H9 (cell line): Measurements from ENCODE around the gene NCOA6. TPM values are rescaled to one million over a fixed set of nuclear protein-coding genes. Genes with fewer than 3 reads are reported as not detected.

ENCODE experiments used
- DNase-seq: peaks from one replicate; pipeline ENCODE4 v3.0.0-alpha.2; 2017
- H2AFZ ChIP-seq: one replicate; pipeline ENCODE4 v1.6.1; 2013; ENCODE audit warnings: mild to moderate bottlenecking, low read length, control low read depth, moderate library complexity
- H2AK5ac ChIP-seq: 2 replicates; pipeline ENCODE4 v1.6.1; 2013; ENCODE audit warnings: low read length, control low read depth, mixed read lengths; ENCODE audit not compliant: insufficient read length
- H2BK120ac ChIP-seq: one replicate; pipeline ENCODE4 v1.6.1; 2013; ENCODE audit warnings: low read depth, mild to moderate bottlenecking, low read length, control low read depth, inconsistent platforms; ENCODE audit not compliant: poor library complexity, severe bottlenecking
- H2BK12ac ChIP-seq: 2 replicates; pipeline ENCODE4 v1.6.1; 2013; ENCODE audit warnings: low read length, control low read depth, mixed read lengths, low read depth; ENCODE audit not compliant: insufficient read length
- H2BK15ac ChIP-seq: 2 replicates; pipeline ENCODE4 v1.6.1; 2013; ENCODE audit warnings: low read depth, low read length, control low read depth
- H2BK20ac ChIP-seq: one replicate; pipeline ENCODE4 v1.6.1; 2013; ENCODE audit warnings: low read depth, mild to moderate bottlenecking, low read length, control low read depth, inconsistent platforms; ENCODE audit not compliant: poor library complexity, severe bottlenecking
- H2BK5ac ChIP-seq: 2 replicates; pipeline ENCODE4 v1.6.1; 2013; ENCODE audit warnings: low read length, control low read depth, mixed read lengths; ENCODE audit not compliant: insufficient read length
- H3K14ac ChIP-seq: 2 replicates; pipeline ENCODE4 v1.6.1; 2013; ENCODE audit warnings: low read length, control low read depth; ENCODE audit not compliant: insufficient read depth
- H3K18ac ChIP-seq: 2 replicates; pipeline ENCODE4 v1.6.1; 2013; ENCODE audit warnings: low read depth, mild to moderate bottlenecking, mixed read lengths, low read length, control low read depth; ENCODE audit not compliant: insufficient read length
- H3K23ac ChIP-seq: 2 replicates; pipeline ENCODE4 v1.6.1; 2013; ENCODE audit warnings: low read length, control low read depth, mixed read lengths, low read depth; ENCODE audit not compliant: insufficient read length
- H3K23me2 ChIP-seq: 2 replicates; pipeline ENCODE4 v1.6.1; 2013; ENCODE audit warnings: low read depth, mild to moderate bottlenecking, mixed read lengths, low read length, control low read depth; ENCODE audit not compliant: insufficient read length, poor library complexity, severe bottlenecking
- H3K27ac ChIP-seq: 2 replicates; pipeline ENCODE4 v1.5.1; 2013; ENCODE audit warnings: low read length, control low read depth, mixed read lengths, low read depth; ENCODE audit not compliant: insufficient read length
- H3K27me3 ChIP-seq: 2 replicates; pipeline ENCODE4 v1.6.1; 2013; ENCODE audit warnings: low read length, control low read depth, inconsistent platforms; ENCODE audit not compliant: insufficient read depth
- H3K4ac ChIP-seq: 2 replicates; pipeline ENCODE4 v1.6.1; 2013; ENCODE audit warnings: low read depth, mild to moderate bottlenecking, control low read depth, inconsistent platforms, low read length, moderate library complexity
- H3K4me1 ChIP-seq: 2 replicates; pipeline ENCODE4 v1.6.1; 2013; ENCODE audit warnings: low read length, control low read depth, inconsistent platforms; ENCODE audit not compliant: insufficient read depth
- H3K4me2 ChIP-seq: 2 replicates; pipeline ENCODE4 v1.6.1; 2013; ENCODE audit warnings: low read length, control low read depth, mixed read lengths; ENCODE audit not compliant: insufficient read length, insufficient read depth
- H3K56ac ChIP-seq: 2 replicates; pipeline ENCODE4 v1.6.1; 2013; ENCODE audit warnings: low read depth, mild to moderate bottlenecking, mixed read lengths, low read length, control low read depth; ENCODE audit not compliant: insufficient read length
- H3K79me1 ChIP-seq: 2 replicates; pipeline ENCODE4 v1.6.1; 2013; ENCODE audit warnings: low read depth, mild to moderate bottlenecking, moderate library complexity, low read length, control low read depth, inconsistent platforms; ENCODE audit not compliant: insufficient read depth, poor library complexity, severe bottlenecking
- H3K79me2 ChIP-seq: 2 replicates; pipeline ENCODE4 v1.6.1; 2013; ENCODE audit warnings: low read length, control low read depth, inconsistent platforms; ENCODE audit not compliant: insufficient read depth
- H3K9ac ChIP-seq: 2 replicates; pipeline ENCODE4 v1.6.1; 2013; ENCODE audit warnings: low read length, control low read depth, mixed read lengths; ENCODE audit not compliant: insufficient read length; ENCODE audit errors: extremely low read depth
- H3K9me3 ChIP-seq: one replicate; pipeline ENCODE4 v1.6.1; 2013; ENCODE audit warnings: low read depth, low read length, inconsistent platforms; ENCODE audit not compliant: control insufficient read depth
- H3T11ph ChIP-seq: one replicate; pipeline ENCODE4 v1.6.1; 2013; ENCODE audit warnings: mild to moderate bottlenecking, low read length, control low read depth, inconsistent platforms
- H4K20me1 ChIP-seq: one replicate; pipeline ENCODE4 v1.6.1; 2013; ENCODE audit not compliant: control insufficient read depth, insufficient read length, insufficient read depth
- H4K5ac ChIP-seq: 2 replicates; pipeline ENCODE4 v1.6.1; 2013; ENCODE audit warnings: low read depth, mild to moderate bottlenecking, mixed read lengths, low read length, control low read depth; ENCODE audit not compliant: insufficient read length
- H4K8ac ChIP-seq: replicated peaks from 2 replicates; pipeline ENCODE4 v1.6.1; 2013; ENCODE audit warnings: low read length, control low read depth, mixed read lengths, low read depth; ENCODE audit not compliant: insufficient read length
- H4K91ac ChIP-seq: 2 replicates; pipeline ENCODE4 v1.6.1; 2013; ENCODE audit warnings: low read depth, mild to moderate bottlenecking, moderate library complexity, mixed read lengths, low read length, control low read depth; ENCODE audit not compliant: insufficient read length
- H3K27ac Mint-ChIP-seq, 3 experiments: 2 replicates in 2 of 3; 3 replicates in 1 of 3; pipeline ENCODE4 v1.8.0; 2020 to 2021; ENCODE audit warnings: mixed read lengths in 3 of 3, mild to moderate bottlenecking in 1 of 3, moderate library complexity in 1 of 3
- H3K27me3 Mint-ChIP-seq: 2 replicates; pipeline ENCODE4 v1.8.0; 2021; ENCODE audit warnings: low read depth, mild to moderate bottlenecking, moderate library complexity, mixed read lengths
- H3K36me3 Mint-ChIP-seq, 3 experiments: 2 replicates in 2 of 3; 3 replicates in 1 of 3; pipeline ENCODE4 v1.8.0; 2020 to 2021; ENCODE audit warnings: low read depth in 3 of 3, mixed read lengths in 3 of 3; ENCODE audit not compliant: insufficient read depth in 1 of 3
- H3K4me1 Mint-ChIP-seq, 2 experiments: 2 replicates each; pipeline ENCODE4 v1.8.0; 2020; ENCODE audit warnings: mixed read lengths in 2 of 2
- H3K4me3 Mint-ChIP-seq, 2 experiments: 2 replicates in 1 of 2; 3 replicates in 1 of 2; pipeline ENCODE4 v1.8.0; 2020 to 2021; ENCODE audit warnings: mild to moderate bottlenecking in 2 of 2, mixed read lengths in 2 of 2, moderate library complexity in 1 of 2
- H3K9me3 Mint-ChIP-seq, 2 experiments: 2 replicates in 1 of 2; 3 replicates in 1 of 2; pipeline ENCODE4 v1.8.0; 2020; ENCODE audit warnings: mild to moderate bottlenecking in 2 of 2, mixed read lengths in 2 of 2, moderate library complexity in 1 of 2
- WGBS: extraction: QIAGEN DNeasy Blood & Tissue Kit; methylation state at CpG from one replicate; pipeline ENCODE4 v1.1.7; 2013; ENCODE audit warnings: missing lambda C conversion rate, low lambda C conversion rate, mixed read lengths; ENCODE audit not compliant: insufficient read length; ENCODE audit errors: extremely low coverage; 5-methylcytosine and 5-hydroxymethylcytosine counted together
- total RNA-seq: library from RNA; stranded (reverse); gene quantifications from 2 replicates; pipeline ENCODE4 v1.2.1, GENCODE V29; 2021
- TF ChIP-seq, protein P1 (sequence below): fragments of 200-600 bp; sonication (generic); conservative IDR thresholded peaks from 3 replicates; pipeline ENCODE4 v1.8.0; 2021; ENCODE audit warnings: antibody characterized with exemption, mild to moderate bottlenecking

NCOA6 gene
- total RNA-seq, 1 experiment from 2014 or later = 23.9 TPM

DNA sequence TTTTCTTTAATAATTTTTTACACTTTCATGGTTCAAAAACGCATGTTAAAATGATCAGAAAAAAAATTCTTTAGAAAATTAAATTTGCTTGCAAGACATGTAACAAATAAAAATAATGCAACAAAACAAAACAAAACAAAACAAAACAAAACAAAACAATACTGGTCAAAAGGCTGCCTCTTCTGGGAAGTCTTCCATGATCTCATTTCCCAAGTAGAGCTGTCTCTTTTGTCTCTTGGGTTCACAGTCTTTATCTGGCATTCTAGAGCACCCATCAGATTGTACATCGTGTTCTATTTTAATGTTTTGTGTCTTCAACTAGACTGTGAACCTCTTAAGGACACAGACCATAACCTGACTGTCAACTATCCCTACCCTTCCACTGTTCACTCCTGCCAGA lies 96.0 kb downstream of the NCOA6 start:
- no peak overlapping the region for H4K5ac ChIP-seq
- H4K8ac ChIP-seq = no peak overlapping the region
- no peak overlapping the region for H3K4me2 ChIP-seq
- Mint-ChIP-seq H3K36me3 (peaks cover 0 to 40% (median 13%) of the 10 kb centered on the region in 3 experiments; a peak in 4 of 7 replicates), H3K27ac (no peak overlapping the region), H3K4me3 (no peak overlapping the region), H3K4me1 (no peaks in the 10 kb centered on the region), H3K27me3 (no peaks in the 10 kb centered on the region), H3K9me3 (no peaks in the 10 kb centered on the region)
- H2BK15ac ChIP-seq = no peak overlapping the region
- H3K27ac ChIP-seq = no peak overlapping the region
- no peak overlapping the region for H3K23ac ChIP-seq
- no CpG with 5 or more reads among the region's 2 CpGs for WGBS
- H3K9me3 ChIP-seq = no peaks in the 10 kb centered on the region
- H4K20me1 ChIP-seq = no peaks in the 10 kb centered on the region
- TF ChIP-seq, protein P1, sequence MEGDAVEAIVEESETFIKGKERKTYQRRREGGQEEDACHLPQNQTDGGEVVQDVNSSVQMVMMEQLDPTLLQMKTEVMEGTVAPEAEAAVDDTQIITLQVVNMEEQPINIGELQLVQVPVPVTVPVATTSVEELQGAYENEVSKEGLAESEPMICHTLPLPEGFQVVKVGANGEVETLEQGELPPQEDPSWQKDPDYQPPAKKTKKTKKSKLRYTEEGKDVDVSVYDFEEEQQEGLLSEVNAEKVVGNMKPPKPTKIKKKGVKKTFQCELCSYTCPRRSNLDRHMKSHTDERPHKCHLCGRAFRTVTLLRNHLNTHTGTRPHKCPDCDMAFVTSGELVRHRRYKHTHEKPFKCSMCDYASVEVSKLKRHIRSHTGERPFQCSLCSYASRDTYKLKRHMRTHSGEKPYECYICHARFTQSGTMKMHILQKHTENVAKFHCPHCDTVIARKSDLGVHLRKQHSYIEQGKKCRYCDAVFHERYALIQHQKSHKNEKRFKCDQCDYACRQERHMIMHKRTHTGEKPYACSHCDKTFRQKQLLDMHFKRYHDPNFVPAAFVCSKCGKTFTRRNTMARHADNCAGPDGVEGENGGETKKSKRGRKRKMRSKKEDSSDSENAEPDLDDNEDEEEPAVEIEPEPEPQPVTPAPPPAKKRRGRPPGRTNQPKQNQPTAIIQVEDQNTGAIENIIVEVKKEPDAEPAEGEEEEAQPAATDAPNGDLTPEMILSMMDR = no peak
- H2AFZ ChIP-seq = no peak overlapping the region
- no peak overlapping the region for H2BK5ac ChIP-seq
- no peak overlapping the region for H2BK20ac ChIP-seq
- no peak overlapping the region for H3K56ac ChIP-seq
- no peak overlapping the region for H2AK5ac ChIP-seq
- no peak overlapping the region for H4K91ac ChIP-seq
- H2BK120ac ChIP-seq = no peak overlapping the region
- H3K18ac ChIP-seq = no peak overlapping the region
- no peak overlapping the region for H3K4ac ChIP-seq
- no peaks in the 10 kb centered on the region for H3K4me1 ChIP-seq
- no peaks in the 10 kb centered on the region for H3K27me3 ChIP-seq
- H3K79me1 ChIP-seq = no peaks in the 10 kb centered on the region
- H3K23me2 ChIP-seq = no peaks in the 10 kb centered on the region
- H3K9ac ChIP-seq = no peak overlapping the region
- H3K79me2 ChIP-seq = no peaks in the 10 kb centered on the region
- H2BK12ac ChIP-seq = no peak overlapping the region
- DNase-seq = no peak
- no peak overlapping the region for H3T11ph ChIP-seq
- H3K14ac ChIP-seq = no peak overlapping the region
